Thymus (tissue), 11 donors: Measurements from ENCODE around the gene RSU1. TPM values are rescaled to one million over a fixed set of nuclear protein-coding genes. Genes with fewer than 3 reads are reported as not detected.

Experiments
- DNase-seq, 9 donors: peaks; one replicate each; pipeline ENCODE4 v3.0.0-alpha.2; 2013; ENCODE audit warnings: low spot score in 9 of 9, low read depth in 6 of 9, missing footprints in 1 of 9
- H3K27ac ChIP-seq, 2 donors: one replicate each; pipeline ENCODE4 v1.5.1; 2013; ENCODE audit warnings: control low read depth in 1 of 2, low read depth in 1 of 2, low read length in 1 of 2, mild to moderate bottlenecking in 1 of 2, moderate library complexity in 1 of 2
- H3K27me3 ChIP-seq, 2 donors: one replicate each; pipeline ENCODE4 v1.5.1; 2013; ENCODE audit warnings: low read length in 1 of 2; ENCODE audit not compliant: control insufficient read depth in 2 of 2, insufficient read depth in 1 of 2
- H3K36me3 ChIP-seq, 2 donors: one replicate each; pipeline ENCODE4 v1.5.1; 2013; ENCODE audit warnings: low read length in 1 of 2, mild to moderate bottlenecking in 1 of 2, moderate library complexity in 1 of 2; ENCODE audit not compliant: control insufficient read depth in 2 of 2, insufficient read depth in 2 of 2
- H3K4me1 ChIP-seq, 2 donors: one replicate each; pipeline ENCODE4 v1.5.1; 2013; ENCODE audit warnings: low read length in 2 of 2; ENCODE audit not compliant: control insufficient read depth in 2 of 2, insufficient read depth in 2 of 2
- H3K4me3 ChIP-seq, 2 donors: one replicate each; pipeline ENCODE4 v1.5.1; 2013; ENCODE audit warnings: low read length in 2 of 2, control low read depth in 1 of 2, mild to moderate bottlenecking in 1 of 2
- H3K9me3 ChIP-seq, 2 donors: one replicate each; pipeline ENCODE4 v1.5.1; 2013; ENCODE audit warnings: low read length in 1 of 2, mild to moderate bottlenecking in 1 of 2; ENCODE audit not compliant: control insufficient read depth in 2 of 2, insufficient read depth in 1 of 2
- WGBS: extraction: QIAGEN DNeasy Blood & Tissue Kit; methylation state at CpG from one replicate; pipeline ENCODE4 v1.1.7; 2013; 5-methylcytosine and 5-hydroxymethylcytosine counted together
- polyA plus RNA-seq: library from polyadenylated mRNA; stranded (reverse); fragments of 200-250 nt; gene quantifications from one replicate; pipeline ENCODE4 v1.2.3, GENCODE V29; 2013
- total RNA-seq: library from RNA; stranded (reverse); fragments of 120-200 nt; gene quantifications from one replicate; pipeline ENCODE4 v1.2.4, GENCODE V29; 2013
- donor health status: healthy.

Gene RSU1
- total and polyA plus RNA-seq, 2 donors, result 40.1 to 53.2 TPM

DNA sequence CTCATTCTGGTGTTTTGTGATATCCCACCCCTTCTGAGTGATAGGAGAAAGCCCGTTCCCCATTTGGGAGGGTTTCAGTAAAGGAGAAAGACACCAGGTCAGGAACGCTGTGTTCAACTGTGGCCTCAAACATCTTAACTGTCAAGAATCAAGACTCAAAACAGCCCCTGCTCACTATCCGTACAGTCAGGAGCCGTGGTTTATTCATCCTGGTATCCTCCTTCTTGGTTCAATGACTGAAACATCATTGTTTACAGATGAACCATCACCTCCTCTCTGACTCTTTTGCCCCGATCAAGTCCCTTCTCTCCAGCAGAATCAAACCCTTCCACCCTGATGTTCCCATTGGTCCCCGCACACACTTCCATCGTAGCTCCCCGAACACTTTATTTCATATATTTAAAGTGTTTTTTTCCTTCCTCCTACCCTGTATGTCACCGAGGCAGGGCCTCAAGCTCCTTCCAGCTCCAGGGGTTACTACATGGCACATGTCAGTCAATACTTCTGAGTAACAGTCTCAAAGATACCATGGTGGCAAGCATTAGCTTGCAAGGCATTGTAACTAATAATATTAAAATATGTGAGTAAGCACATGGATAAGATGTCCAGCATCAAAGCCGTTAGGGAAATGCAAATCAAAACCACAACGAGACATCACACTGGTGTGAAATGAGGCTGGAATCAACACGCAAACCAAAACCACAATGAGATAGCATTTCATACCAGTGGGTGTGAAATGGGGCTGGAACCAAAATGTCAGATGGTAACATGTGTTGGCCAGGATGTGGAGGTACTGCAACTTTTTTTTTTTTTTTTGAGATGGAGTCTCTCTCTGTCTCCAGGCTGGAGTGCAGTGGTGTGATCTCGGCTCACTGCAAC is 170.8 kb downstream of the RSU1 start:
- Histone ChIP-seq H3K4me3 (no peak overlapping the region), H3K27ac (no peak overlapping the region), H3K4me1 (no peaks in the 10 kb centered on the region), H3K9me3 (no peaks in the 10 kb centered on the region), H3K27me3 (no peaks in the 10 kb centered on the region), H3K36me3 (no peaks in the 10 kb centered on the region)
- no peak for DNase-seq
- WGBS, result 82% methylated on average over 13 of the region's 13 CpGs

DNA sequence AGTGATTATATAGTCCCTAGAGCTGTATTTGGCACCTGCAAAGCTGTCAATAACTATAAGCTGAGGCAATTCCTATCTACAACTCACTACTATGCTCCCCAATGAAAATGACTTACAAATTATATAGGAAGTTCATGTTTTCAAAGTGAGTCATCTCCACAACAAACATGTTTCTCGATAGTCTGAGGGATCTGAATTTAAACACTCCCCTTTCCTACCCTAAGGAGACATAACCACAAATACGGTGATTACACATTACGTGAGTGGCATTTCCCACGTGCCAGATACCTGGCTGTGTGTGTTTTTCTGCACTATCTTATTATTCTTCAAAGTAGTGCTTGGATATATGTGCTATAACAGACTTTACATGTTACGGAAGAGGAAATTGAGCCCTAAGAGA is 173.1 kb downstream of the RSU1 start:
- H3K4me3 ChIP-seq, result no peak overlapping the region
- H3K27ac ChIP-seq, result no peak overlapping the region
- no peaks in the 10 kb centered on the region for H3K27me3 ChIP-seq
- no peaks in the 10 kb centered on the region for H3K36me3 ChIP-seq
- no peaks in the 10 kb centered on the region for H3K4me1 ChIP-seq
- DNase-seq, result no peak
- 97% methylated on average over 5 of the region's 5 CpGs for whole genome bisulfite sequencing
- no peaks in the 10 kb centered on the region for H3K9me3 ChIP-seq

DNA sequence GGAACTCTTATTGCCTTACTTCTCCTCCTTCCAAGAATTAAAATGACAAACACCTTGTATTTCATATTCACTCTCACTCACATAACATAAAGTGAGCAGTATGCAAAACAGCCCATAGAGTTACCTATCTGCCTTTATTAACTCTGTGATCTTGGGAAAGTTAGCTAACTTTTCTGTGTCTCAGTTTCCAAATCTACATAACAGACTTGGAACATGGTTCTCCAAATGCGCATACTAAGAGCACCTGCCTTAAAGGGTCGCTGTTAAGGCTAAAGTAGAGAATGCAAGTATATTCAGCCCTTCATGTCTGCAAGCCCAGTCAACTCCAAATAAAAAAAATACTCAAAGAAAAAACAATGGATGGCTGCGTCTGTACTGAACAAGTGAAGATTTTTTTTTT is 173.7 kb downstream of the RSU1 start:
- no peak for DNase-seq
- H3K9me3 ChIP-seq, result no peaks in the 10 kb centered on the region
- H3K4me3 ChIP-seq, result no peak overlapping the region
- no peaks in the 10 kb centered on the region for H3K27me3 ChIP-seq
- 78% methylated on average over 3 of the region's 3 CpGs for WGBS
- H3K36me3 ChIP-seq, result no peaks in the 10 kb centered on the region
- no peaks in the 10 kb centered on the region for H3K4me1 ChIP-seq
- no peak overlapping the region for H3K27ac ChIP-seq

DNA sequence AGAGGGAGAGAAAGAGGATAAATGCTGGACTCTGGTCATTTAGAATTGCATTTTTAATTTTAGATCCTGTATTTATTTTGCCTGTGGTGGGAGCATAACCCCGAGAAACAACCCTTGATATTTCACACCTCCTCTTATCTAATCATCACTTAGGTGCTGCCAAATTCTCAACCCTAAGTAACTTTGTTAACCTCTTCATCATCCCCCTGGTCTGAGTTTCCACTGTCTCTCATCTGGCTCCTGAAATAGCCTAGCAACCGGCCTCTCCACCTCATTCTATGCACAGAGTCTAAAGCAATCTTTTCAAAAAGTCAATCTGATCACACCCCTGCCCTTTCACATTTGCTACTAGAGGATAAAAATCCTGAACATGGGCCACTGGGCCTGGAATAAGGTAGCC is 177.1 kb downstream of the RSU1 start:
- Histone ChIP-seq H3K27me3 (no peaks in the 10 kb centered on the region), H3K27ac (no peak overlapping the region), H3K4me3 (no peak overlapping the region), H3K4me1 (no peaks in the 10 kb centered on the region), H3K36me3 (no peaks in the 10 kb centered on the region), H3K9me3 (no peaks in the 10 kb centered on the region)
- WGBS, result 93% methylated on average over 2 of the region's 2 CpGs
- DNase-seq, result no peak

DNA sequence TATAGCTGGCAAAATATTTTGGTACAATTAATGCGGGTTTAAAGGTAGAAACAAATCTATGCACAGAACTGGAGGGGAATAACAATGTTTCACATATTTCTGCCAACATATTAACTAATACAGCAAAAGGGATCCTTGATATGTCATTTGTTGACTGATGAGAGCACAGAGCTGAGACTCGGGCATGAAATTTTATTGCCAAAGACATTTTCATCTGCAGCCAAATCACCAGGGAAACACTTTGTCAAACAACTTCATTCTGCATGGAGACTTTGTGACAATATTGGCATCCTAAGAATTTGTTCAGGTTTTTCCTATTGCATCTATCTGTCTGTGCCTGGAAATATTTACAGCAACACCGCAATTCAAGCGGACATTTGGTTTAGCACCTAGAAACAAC is 177.8 kb downstream of the RSU1 start:
- no peak for DNase-seq
- H3K27ac ChIP-seq, result no peak overlapping the region
- no peaks in the 10 kb centered on the region for H3K36me3 ChIP-seq
- no peaks in the 10 kb centered on the region for H3K9me3 ChIP-seq
- H3K27me3 ChIP-seq, result no peaks in the 10 kb centered on the region
- no peaks in the 10 kb centered on the region for H3K4me1 ChIP-seq
- WGBS, result 98% methylated on average over 4 of the region's 4 CpGs
- H3K4me3 ChIP-seq, result no peak overlapping the region

DNA sequence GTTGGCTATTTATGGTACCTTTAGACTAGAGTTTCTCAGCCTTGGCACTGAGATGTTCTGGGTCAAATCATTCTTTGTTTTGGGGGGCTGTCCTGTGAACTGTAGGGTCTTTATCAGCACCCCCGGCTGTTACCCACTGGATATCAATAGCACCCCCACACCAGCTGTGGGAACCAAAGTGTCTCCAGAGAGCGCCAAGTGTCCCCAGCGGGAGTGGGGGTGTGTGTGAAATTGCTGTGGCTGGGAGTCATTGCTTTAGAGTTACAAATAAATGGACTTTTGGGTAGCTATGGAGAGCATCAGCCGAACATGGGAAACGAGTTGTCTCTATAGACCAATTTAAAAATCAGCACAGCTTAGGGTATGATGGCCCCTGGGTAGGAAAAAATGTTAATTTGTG is 184.2 kb downstream of the RSU1 start:
- Histone ChIP-seq H3K36me3 (no peaks in the 10 kb centered on the region), H3K4me3 (no peak overlapping the region), H3K27me3 (no peaks in the 10 kb centered on the region), H3K4me1 (no peaks in the 10 kb centered on the region), H3K9me3 (no peaks in the 10 kb centered on the region), H3K27ac (no peak overlapping the region)
- DNase-seq, result no peak
- WGBS, result 98% methylated on average over 5 of the region's 5 CpGs

DNA sequence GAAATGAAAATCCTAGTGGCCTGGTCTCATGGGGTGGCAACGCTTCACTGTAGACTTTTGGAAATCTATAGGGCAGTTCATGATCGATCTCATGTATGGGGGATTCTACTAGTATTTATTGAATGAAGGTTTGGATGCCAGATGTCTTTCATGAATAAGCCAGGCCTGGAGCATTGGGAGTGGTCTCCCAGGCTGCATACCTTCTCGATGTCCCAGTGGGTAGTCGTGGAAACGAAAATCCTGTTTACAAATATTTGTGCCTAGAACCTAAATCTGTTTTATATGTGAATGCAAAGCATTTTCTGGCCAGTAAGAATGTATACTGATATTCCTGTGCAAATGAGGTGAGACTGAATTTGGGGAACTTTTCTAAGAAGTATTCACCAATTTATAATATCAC is 190.5 kb downstream of the RSU1 start:
- peaks cover 0 to 2% of the 10 kb centered on the region in 2 donors for H3K9me3 ChIP-seq
- H3K36me3 ChIP-seq, result no peaks in the 10 kb centered on the region
- H3K4me1 ChIP-seq, result no peaks in the 10 kb centered on the region
- no peak overlapping the region for H3K4me3 ChIP-seq
- no peaks in the 10 kb centered on the region for H3K27me3 ChIP-seq
- no peak overlapping the region for H3K27ac ChIP-seq
- WGBS, result 94% methylated on average over 5 of the region's 5 CpGs
- no peak for DNase-seq

DNA sequence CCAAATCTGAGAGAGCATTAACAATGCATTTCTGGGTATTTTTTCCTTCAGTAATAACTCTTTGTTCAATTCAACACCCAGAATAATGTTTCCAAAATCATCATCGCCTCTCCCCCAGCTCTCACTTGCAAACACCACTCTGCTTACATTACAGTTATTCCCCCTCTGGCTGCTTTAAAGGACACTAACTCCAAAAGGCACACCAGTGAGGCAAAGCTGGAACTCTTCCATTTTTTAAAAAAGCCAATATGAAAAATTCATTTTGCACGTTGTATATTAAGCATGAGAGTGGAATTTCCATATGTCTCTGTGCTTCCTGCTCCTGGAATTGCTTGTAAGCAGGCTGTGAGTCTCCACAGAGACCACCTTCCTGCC is 204.3 kb downstream of the RSU1 start:
- no peaks in the 10 kb centered on the region for H3K9me3 ChIP-seq
- WGBS, result 97% methylated on average over 2 of the region's 2 CpGs
- H3K4me1 ChIP-seq, result no peaks in the 10 kb centered on the region
- DNase-seq, result no peak
- no peak overlapping the region for H3K4me3 ChIP-seq
- no peak overlapping the region for H3K27ac ChIP-seq
- H3K27me3 ChIP-seq, result no peaks in the 10 kb centered on the region
- no peaks in the 10 kb centered on the region for H3K36me3 ChIP-seq

DNA sequence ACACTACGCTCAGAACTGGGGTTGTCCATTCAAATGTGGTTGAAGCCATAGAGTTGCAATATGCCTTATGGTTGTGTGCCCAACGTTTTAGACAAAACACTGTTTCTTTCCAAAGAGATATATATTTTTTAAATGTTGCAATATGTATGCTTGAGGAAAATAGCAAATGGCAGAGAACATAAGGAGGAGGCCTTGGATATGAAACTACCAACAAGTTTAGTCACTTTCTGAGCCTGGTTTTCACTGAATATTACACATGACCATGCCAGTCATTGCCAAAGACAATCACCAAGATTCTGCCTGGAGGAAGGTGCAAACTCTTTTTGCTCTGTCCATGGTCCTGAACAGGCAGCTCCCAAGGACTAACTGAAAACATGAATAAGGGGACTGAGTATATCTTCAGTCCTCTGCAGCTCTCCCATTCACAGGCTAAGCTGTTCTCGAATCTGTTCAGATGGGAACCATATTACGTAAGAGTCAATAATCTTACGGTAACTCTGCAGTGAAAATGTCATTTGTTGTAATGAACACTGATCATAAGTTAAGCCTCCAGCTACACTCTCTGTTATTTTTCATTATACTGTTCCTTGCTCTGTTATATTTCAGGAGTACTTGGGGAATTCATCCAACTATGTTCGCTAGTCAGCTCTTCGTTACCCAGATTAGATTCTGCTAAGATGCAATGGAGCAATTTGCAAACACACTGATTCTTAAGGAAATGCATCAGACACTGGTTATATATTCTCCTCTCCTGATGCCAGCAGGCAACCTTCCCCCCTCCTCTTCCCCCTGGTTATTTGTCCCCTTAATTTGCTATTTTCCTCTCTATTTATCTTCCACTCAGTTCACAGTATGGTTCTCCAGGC is 204.9 kb downstream of the RSU1 start:
- peak in 7 of 9 donors; percentile 15 to 64 (median 24) for DNase-seq
- H3K27ac ChIP-seq, result no peak overlapping the region
- H3K9me3 ChIP-seq, result no peaks in the 10 kb centered on the region
- 92% methylated on average over 7 of the region's 7 CpGs for WGBS
- no peaks in the 10 kb centered on the region for H3K4me1 ChIP-seq
- no peak overlapping the region for H3K4me3 ChIP-seq
- no peaks in the 10 kb centered on the region for H3K36me3 ChIP-seq
- no peaks in the 10 kb centered on the region for H3K27me3 ChIP-seq
